NCI-H748 treated with DMSO at 0.1 percent for 48 hours (cell line): ENCODE measurements around the gene BTBD17.
A peak's percentile ranks its signal among the peaks of the same experiment; 100 is the strongest.

ENCODE experiments used
- DNase-seq: peaks from one replicate; lab custom pipeline; 2025; lab: John Stamatoyannopoulos, UW

Gene BTBD17

GRCh38 chr17:74335529-74336062 lies 26.1 kb downstream of the BTBD17 start:
- DNase-seq: no peak

GRCh38 chr17:74334393-74335039 lies 27.2 kb downstream of the BTBD17 start:
- DNase-seq: no peak

GRCh38 chr17:74332763-74333283 lies 28.8 kb downstream of the BTBD17 start:
- peak; percentile 82 for DNase-seq

GRCh38 chr17:74332017-74332650 lies 29.5 kb downstream of the BTBD17 start:
- peak; percentile 1 for DNase-seq

GRCh38 chr17:74330446-74330845 lies 31.2 kb downstream of the BTBD17 start:
- DNase-seq: no peak

GRCh38 chr17:74329378-74329777 lies 32.3 kb downstream of the BTBD17 start:
- no peak for DNase-seq

- no peak for DNase-seq
Measured at GRCh38 chr17:74328487-74328886, 33.2 kb downstream of the BTBD17 start.

GRCh38 chr17:74326506-74326905 lies 35.2 kb downstream of the BTBD17 start:
- DNase-seq: no peak

- DNase-seq: no peak
Measured at GRCh38 chr17:74325743-74326379, 35.8 kb downstream of the BTBD17 start, which contains the start of gene KIF19. Gene KIF19, plus strand, starts transcription at chr17:74326226. Its CDS starts 124 bp downstream, at chr17:74326350.

GRCh38 chr17:74325376-74325742 lies 36.3 kb downstream of the BTBD17 start:
- DNase-seq: no peak

GRCh38 chr17:74324521-74324920 lies 37.1 kb downstream of the BTBD17 start:
- DNase-seq: no peak

GRCh38 chr17:74318391-74318790 lies 43.3 kb downstream of the BTBD17 start:
- DNase-seq: no peak

- DNase-seq: no peak
Measured at GRCh38 chr17:74317071-74317470, 44.6 kb downstream of the BTBD17 start.

- no peak for DNase-seq
Measured at GRCh38 chr17:74316220-74316619, 45.4 kb downstream of the BTBD17 start.

- DNase-seq: no peak
Measured at GRCh38 chr17:74314877-74315276, 46.8 kb downstream of the BTBD17 start.

GRCh38 chr17:74309902-74310301 lies 51.8 kb downstream of the BTBD17 start:
- no peak for DNase-seq

- DNase-seq: no peak
Measured at GRCh38 chr17:74307984-74308773, 53.5 kb downstream of the BTBD17 start.
